ENCODE data around the gene BCAT1.
"Not testable (repeated sequence)": the region's sequence is repeated elsewhere in the genome, so short reads cannot be mapped to it uniquely, and the experiment has no call there.

DNA sequence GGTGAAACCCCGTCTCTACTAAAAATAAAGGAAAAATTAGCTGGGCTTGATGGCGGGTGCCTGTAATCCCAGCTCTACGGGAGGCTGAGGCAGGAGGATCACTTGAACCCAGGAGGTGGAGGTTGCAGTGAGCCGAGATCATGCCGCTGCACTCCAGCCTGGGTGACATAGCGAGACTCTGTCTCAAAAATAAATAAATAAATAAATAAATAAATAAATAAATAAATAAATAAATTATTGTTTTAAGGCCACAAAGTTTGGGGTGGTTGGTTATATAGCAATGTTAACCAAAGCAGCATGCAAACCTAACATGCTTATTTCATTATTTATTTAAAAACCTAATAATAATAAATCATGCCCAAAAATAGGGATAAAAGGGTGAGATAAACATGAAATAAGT, 38.7 kb downstream of the BCAT1 start:
- TF ChIP-seq, protein P1, sequence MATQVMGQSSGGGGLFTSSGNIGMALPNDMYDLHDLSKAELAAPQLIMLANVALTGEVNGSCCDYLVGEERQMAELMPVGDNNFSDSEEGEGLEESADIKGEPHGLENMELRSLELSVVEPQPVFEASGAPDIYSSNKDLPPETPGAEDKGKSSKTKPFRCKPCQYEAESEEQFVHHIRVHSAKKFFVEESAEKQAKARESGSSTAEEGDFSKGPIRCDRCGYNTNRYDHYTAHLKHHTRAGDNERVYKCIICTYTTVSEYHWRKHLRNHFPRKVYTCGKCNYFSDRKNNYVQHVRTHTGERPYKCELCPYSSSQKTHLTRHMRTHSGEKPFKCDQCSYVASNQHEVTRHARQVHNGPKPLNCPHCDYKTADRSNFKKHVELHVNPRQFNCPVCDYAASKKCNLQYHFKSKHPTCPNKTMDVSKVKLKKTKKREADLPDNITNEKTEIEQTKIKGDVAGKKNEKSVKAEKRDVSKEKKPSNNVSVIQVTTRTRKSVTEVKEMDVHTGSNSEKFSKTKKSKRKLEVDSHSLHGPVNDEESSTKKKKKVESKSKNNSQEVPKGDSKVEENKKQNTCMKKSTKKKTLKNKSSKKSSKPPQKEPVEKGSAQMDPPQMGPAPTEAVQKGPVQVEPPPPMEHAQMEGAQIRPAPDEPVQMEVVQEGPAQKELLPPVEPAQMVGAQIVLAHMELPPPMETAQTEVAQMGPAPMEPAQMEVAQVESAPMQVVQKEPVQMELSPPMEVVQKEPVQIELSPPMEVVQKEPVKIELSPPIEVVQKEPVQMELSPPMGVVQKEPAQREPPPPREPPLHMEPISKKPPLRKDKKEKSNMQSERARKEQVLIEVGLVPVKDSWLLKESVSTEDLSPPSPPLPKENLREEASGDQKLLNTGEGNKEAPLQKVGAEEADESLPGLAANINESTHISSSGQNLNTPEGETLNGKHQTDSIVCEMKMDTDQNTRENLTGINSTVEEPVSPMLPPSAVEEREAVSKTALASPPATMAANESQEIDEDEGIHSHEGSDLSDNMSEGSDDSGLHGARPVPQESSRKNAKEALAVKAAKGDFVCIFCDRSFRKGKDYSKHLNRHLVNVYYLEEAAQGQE (IDR thresholded peaks at IDR 0.05; ENCODE audit: insufficient read depth in 1 of 2, low read depth in 2 of 2, low read length in 1 of 2), result not testable (repeated sequence)
- not testable (repeated sequence) for TF ChIP-seq POLR2AphosphoS5 (IDR thresholded peaks at IDR 0.05; ENCODE audit: low read depth, low read length)
- TF ChIP-seq, protein P2, sequence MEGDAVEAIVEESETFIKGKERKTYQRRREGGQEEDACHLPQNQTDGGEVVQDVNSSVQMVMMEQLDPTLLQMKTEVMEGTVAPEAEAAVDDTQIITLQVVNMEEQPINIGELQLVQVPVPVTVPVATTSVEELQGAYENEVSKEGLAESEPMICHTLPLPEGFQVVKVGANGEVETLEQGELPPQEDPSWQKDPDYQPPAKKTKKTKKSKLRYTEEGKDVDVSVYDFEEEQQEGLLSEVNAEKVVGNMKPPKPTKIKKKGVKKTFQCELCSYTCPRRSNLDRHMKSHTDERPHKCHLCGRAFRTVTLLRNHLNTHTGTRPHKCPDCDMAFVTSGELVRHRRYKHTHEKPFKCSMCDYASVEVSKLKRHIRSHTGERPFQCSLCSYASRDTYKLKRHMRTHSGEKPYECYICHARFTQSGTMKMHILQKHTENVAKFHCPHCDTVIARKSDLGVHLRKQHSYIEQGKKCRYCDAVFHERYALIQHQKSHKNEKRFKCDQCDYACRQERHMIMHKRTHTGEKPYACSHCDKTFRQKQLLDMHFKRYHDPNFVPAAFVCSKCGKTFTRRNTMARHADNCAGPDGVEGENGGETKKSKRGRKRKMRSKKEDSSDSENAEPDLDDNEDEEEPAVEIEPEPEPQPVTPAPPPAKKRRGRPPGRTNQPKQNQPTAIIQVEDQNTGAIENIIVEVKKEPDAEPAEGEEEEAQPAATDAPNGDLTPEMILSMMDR (IDR thresholded peaks at IDR 0.05), result not testable (repeated sequence)
